ENCODE results near the gene ZSWIM8. TPM values are rescaled to one million over a fixed set of nuclear protein-coding genes. Genes with fewer than 3 reads are reported as not detected.

ZSWIM8 gene
- total and polyA plus RNA-seq, 10 of the 15 experiments (the other 5 are each of a cell fraction or from before 2014, with no cell fraction given): 7.8 to 47.1 (median 23.6) TPM

- SMC1A ChIA-PET (ENCODE audit: uncharacterized antibody, unreplicated experiment): interaction anchor here (0.5 to 2.4 kb wide), 9 partner anchors 10 to 119 kb away, joined by 3 to 13 read pairs (median 3); partner anchors contain the start of gene SEC24C
- Histone ChIP-seq H3K9ac (ENCODE audit: control insufficient read depth, insufficient read depth, low read length) (no peak overlapping the region; the same call in 1 of the 2 replicates), H3K27me3 (replicated peaks in 1 of 2; ENCODE audit: control insufficient read depth in 2 of 2, insufficient read depth in 2 of 2, low read length in 1 of 2) (no peaks in the 10 kb centered on the region), H3K27ac (ENCODE audit: control insufficient read depth, insufficient read depth) (peak overlapping the region; percentile 64), H3K4me3 (no peak overlapping the region), H3K9me3 (replicated peaks; ENCODE audit: control insufficient read depth, insufficient read depth, low read length) (no peaks in the 10 kb centered on the region), H4K20me1 (ENCODE audit: control insufficient read depth, insufficient read depth) (peaks cover 3% of the 10 kb centered on the region; the same call in 1 of the 2 replicates), H3K36me3 (ENCODE audit: control insufficient read depth in 2 of 2, insufficient read depth in 2 of 2, low read length in 1 of 2) (peaks cover 36 to 70% of the 10 kb centered on the region in 2 experiments), H3K4me1 (ENCODE audit: control insufficient read depth, insufficient read depth, low read length) (peaks cover 48% of the 10 kb centered on the region), H3K4me2 (ENCODE audit: control insufficient read depth, insufficient read depth) (peak overlapping the region; percentile 42; the same call in 1 of the 2 replicates), H2AFZ (ENCODE audit: control insufficient read depth, low read depth, low read length) (no peak overlapping the region), H3K79me2 (ENCODE audit: control insufficient read depth, insufficient read depth, low read length) (peaks cover 10% of the 10 kb centered on the region)
- in situ Hi-C loops (cut with MboI) (no loop called here), intact Hi-C loops (cut with micrococcal nuclease; ENCODE audit: unreplicated experiment) (no loop called here)
- peak; percentile 8; the same call in 2 of the 3 replicates for ATAC-seq
- no peak for DNase-seq (ENCODE audit: low read depth, low spot score)
- CTCF ChIA-PET: interaction anchor here (1.0 to 1.7 kb wide), 3 partner anchors 9 to 117 kb away, joined by 3 to 5 read pairs (median 3); a partner anchor contains a TSS
- POLR2A ChIA-PET: interaction anchor here (0.8 to 3.8 kb wide), 8 partner anchors 10 to 109 kb away, joined by 3 to 33 read pairs (median 8); partner anchors contain the start of gene SEC24C
- RAD21 ChIA-PET (ENCODE audit: unreplicated experiment): interaction anchor here (0.7 to 2.2 kb wide), 10 partner anchors 9 to 119 kb away, joined by 3 to 8 read pairs (median 4); a partner anchor contains a TSS
- 0% methylated on average over 2 of the region's 2 CpGs for WGBS (ENCODE audit: insufficient coverage, insufficient replicate concordance, low lambda C conversion rate, missing lambda C conversion rate)
- no peak for FAIRE-seq
- BruUV-seq (replicated peaks): no TSS peak
- TF ChIP-seq NFIC (IDR thresholded peaks at IDR 0.05; ENCODE audit: low read depth, low read length) (peak; percentile 86), IRF4 (IDR thresholded peaks at IDR 0.05; ENCODE audit: low read depth, low read length) (peak; percentile 66; the same call in 1 of the 2 replicates), PAX8 (IDR thresholded peaks at IDR 0.05) (no peak), JUNB (IDR thresholded peaks at IDR 0.05) (peak; percentile 93), RUNX3 (IDR thresholded peaks at IDR 0.05; ENCODE audit: low read length) (peak; percentile 61), REST (IDR thresholded peaks at IDR 0.05; ENCODE audit: low read depth, low read length) (no peak), RBBP5 (conservative IDR thresholded peaks at IDR 0.05) (no peak), ATF2 (IDR thresholded peaks at IDR 0.05; ENCODE audit: low read length) (0 out of 2 replicates have a peak, but pooled peaks have one; percentile 42), E2F4 (IDR thresholded peaks at IDR 0.05; ENCODE audit: low read depth, low read length) (no peak), CREM (IDR thresholded peaks at IDR 0.05; ENCODE audit: low read depth) (peak; percentile 69; the same call in 1 of the 2 replicates), MTA3 (IDR thresholded peaks at IDR 0.05; ENCODE audit: borderline replicate concordance, low read length) (no peak), YY1 (IDR thresholded peaks at IDR 0.05; ENCODE audit: low read depth, low read length) (no peak), HCFC1 (IDR thresholded peaks at IDR 0.05; ENCODE audit: low read length) (no peak), MEF2A (IDR thresholded peaks at IDR 0.05; ENCODE audit: insufficient read depth, low read depth, low read length) (peak; percentile 38; the same call in 1 of the 2 replicates), SUZ12 (IDR thresholded peaks at IDR 0.05; ENCODE audit: unreplicated experiment) (no peak), EP300 (IDR thresholded peaks at IDR 0.05; ENCODE audit: borderline replicate concordance in 1 of 2, control insufficient read depth in 1 of 2, low read depth in 2 of 2, low read length in 2 of 2) (0 out of 4 replicates have a peak, but pooled peaks of 1 of the 2 experiments have one; percentile 11), ZNF274 (IDR thresholded peaks at IDR 0.05; ENCODE audit: insufficient read depth, insufficient read length) (no peak), BCL11A (IDR thresholded peaks at IDR 0.05; ENCODE audit: low read depth, low read length) (peak; percentile 44; the same call in 1 of the 2 replicates), SMARCA5 (IDR thresholded peaks at IDR 0.05) (no peak), EED (IDR thresholded peaks at IDR 0.05; ENCODE audit: low read depth) (peak; percentile 87)
These were observed 22.5 kb upstream of the ZSWIM8 start for GRCh38 chr10:73762915-73763314.

Measured in GM12878 (cell line).